Measurements from ENCODE around the gene ACTR5. TPM values are rescaled to one million over a fixed set of nuclear protein-coding genes. Genes with fewer than 3 reads are reported as not detected.

ACTR5 gene
- total RNA-seq, 1 donor from 2014 or later: 13.7 TPM

- H3K36me3 Mint-ChIP-seq (ENCODE audit: low read depth): no peaks in the 10 kb centered on the region
- POLR2A ChIA-PET: no interaction called here
- no peak for ATAC-seq (ENCODE audit: low read depth)
- no peaks in the 10 kb centered on the region for H3K9me3 Mint-ChIP-seq
- DNase-seq: no peak
- peaks cover 39% of the 10 kb centered on the region for H3K27me3 Mint-ChIP-seq
- CTCF ChIA-PET: no interaction called here
- H3K27ac Mint-ChIP-seq: no peak overlapping the region
- no peaks in the 10 kb centered on the region for H3K4me1 Mint-ChIP-seq
- intact Hi-C loops (cut with micrococcal nuclease): no loop called here
- TF ChIP-seq, protein P1, sequence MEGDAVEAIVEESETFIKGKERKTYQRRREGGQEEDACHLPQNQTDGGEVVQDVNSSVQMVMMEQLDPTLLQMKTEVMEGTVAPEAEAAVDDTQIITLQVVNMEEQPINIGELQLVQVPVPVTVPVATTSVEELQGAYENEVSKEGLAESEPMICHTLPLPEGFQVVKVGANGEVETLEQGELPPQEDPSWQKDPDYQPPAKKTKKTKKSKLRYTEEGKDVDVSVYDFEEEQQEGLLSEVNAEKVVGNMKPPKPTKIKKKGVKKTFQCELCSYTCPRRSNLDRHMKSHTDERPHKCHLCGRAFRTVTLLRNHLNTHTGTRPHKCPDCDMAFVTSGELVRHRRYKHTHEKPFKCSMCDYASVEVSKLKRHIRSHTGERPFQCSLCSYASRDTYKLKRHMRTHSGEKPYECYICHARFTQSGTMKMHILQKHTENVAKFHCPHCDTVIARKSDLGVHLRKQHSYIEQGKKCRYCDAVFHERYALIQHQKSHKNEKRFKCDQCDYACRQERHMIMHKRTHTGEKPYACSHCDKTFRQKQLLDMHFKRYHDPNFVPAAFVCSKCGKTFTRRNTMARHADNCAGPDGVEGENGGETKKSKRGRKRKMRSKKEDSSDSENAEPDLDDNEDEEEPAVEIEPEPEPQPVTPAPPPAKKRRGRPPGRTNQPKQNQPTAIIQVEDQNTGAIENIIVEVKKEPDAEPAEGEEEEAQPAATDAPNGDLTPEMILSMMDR (IDR thresholded peaks at IDR 0.05): no peak
- H3K4me3 Mint-ChIP-seq: no peak overlapping the region
Observed at GRCh38 chr20:38704136-38704535, 44.1 kb upstream of the ACTR5 start.

DNA sequence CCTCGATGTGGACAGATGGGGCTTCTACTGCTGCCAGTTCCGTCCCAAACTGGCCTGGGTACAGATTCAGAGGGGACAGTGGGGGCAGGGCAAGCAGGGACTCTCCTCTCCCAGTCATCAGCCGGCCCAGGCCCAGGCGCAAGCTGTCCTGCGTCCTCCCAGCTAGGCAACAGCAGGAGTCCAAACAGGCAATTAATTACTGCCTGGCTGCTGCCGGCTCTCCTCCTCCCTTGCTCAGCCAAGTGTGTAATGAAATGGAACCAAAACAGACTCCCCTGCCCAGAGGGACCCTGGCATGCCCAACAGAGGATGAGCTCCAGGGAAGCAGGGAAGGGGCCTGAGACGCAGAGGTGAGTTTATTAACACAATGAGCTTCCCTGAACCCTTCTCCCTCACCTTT is 41.8 kb upstream of the ACTR5 start:
- TF ChIP-seq, protein P1 (IDR thresholded peaks at IDR 0.05): no peak
- intact Hi-C loops (cut with micrococcal nuclease): no loop called here
- H3K36me3 Mint-ChIP-seq (ENCODE audit: low read depth): no peaks in the 10 kb centered on the region
- DNase-seq (no peak), ATAC-seq (ENCODE audit: low read depth) (no peak)
- no peaks in the 10 kb centered on the region for H3K4me1 Mint-ChIP-seq
- no peak overlapping the region for H3K27ac Mint-ChIP-seq
- ChIA-PET POLR2A (no interaction called here), CTCF (no interaction called here)
- peaks cover 44% of the 10 kb centered on the region for H3K27me3 Mint-ChIP-seq
- no peak overlapping the region for H3K4me3 Mint-ChIP-seq
- no peaks in the 10 kb centered on the region for H3K9me3 Mint-ChIP-seq

DNA sequence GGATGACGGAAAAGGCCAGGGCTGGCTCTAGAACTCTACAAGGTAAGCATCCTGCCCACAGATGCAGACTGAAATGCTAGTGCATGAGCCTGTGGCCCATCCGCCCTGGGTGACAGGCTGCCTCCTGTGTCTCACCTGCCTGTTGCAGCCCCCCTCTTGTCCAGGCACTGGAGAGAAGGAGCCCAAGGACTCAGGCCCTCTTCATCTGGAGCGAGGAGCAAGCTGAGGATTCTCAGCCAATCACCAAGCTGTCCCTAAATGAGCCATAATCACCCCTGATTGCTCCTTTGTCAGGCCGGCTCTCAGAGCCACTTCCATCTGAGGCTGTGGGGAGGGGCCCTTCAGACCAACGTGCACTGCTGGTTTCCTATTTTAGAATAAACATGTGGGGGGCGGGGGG is 34.0 kb upstream of the ACTR5 start:
- Mint-ChIP-seq H3K27me3 (peaks cover 59% of the 10 kb centered on the region), H3K27ac (no peak overlapping the region), H3K4me3 (no peak overlapping the region), H3K9me3 (no peaks in the 10 kb centered on the region), H3K36me3 (ENCODE audit: low read depth) (no peaks in the 10 kb centered on the region), H3K4me1 (no peaks in the 10 kb centered on the region)
- no peak for ATAC-seq (ENCODE audit: low read depth)
- TF ChIP-seq, protein P1 (IDR thresholded peaks at IDR 0.05): no peak
- intact Hi-C loops (cut with micrococcal nuclease): no loop called here
- ChIA-PET CTCF (no interaction called here), POLR2A (no interaction called here)
- DNase-seq: no peak

DNA sequence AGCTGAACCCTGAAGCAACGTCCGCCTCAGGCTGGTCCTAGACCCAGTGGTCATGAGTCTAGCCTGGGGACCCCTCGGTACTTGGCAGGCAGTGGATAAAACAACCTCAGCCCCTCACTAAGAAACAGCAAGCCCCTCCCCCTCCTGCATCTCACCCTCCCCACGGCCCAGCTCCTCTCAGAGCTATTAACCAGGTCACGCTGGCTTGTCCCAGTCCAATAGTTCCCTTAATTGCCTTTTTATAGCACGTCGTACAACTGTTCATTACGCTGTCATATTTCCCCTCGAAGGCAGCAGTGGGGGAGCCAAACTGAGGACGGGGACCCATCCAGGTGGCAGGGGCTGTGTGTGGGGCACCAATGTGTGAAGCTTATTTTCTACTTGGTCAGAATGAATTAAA is 32.6 kb upstream of the ACTR5 start:
- TF ChIP-seq, protein P1 (IDR thresholded peaks at IDR 0.05): no peak
- H3K27ac Mint-ChIP-seq: no peak overlapping the region
- no peak overlapping the region for H3K4me3 Mint-ChIP-seq
- ChIA-PET CTCF (no interaction called here), POLR2A (no interaction called here)
- no peaks in the 10 kb centered on the region for H3K4me1 Mint-ChIP-seq
- H3K27me3 Mint-ChIP-seq: peaks cover 57% of the 10 kb centered on the region
- no peaks in the 10 kb centered on the region for H3K9me3 Mint-ChIP-seq
- H3K36me3 Mint-ChIP-seq (ENCODE audit: low read depth): no peaks in the 10 kb centered on the region
- DNase-seq (no peak), ATAC-seq (ENCODE audit: low read depth) (no peak)
- intact Hi-C loops (cut with micrococcal nuclease): no loop called here

GRCh38 chr20:38722683-38723016 is 25.6 kb upstream of the ACTR5 start:
- DNase-seq (no peak), ATAC-seq (ENCODE audit: low read depth) (no peak)
- no peak overlapping the region for H3K27ac Mint-ChIP-seq
- intact Hi-C loops (cut with micrococcal nuclease): no loop called here
- no peak overlapping the region for H3K4me3 Mint-ChIP-seq
- peaks cover 64% of the 10 kb centered on the region for H3K27me3 Mint-ChIP-seq
- no peaks in the 10 kb centered on the region for H3K9me3 Mint-ChIP-seq
- POLR2A ChIA-PET: no interaction called here
- CTCF ChIA-PET: no interaction called here
- peaks cover 45% of the 10 kb centered on the region for H3K4me1 Mint-ChIP-seq
- H3K36me3 Mint-ChIP-seq (ENCODE audit: low read depth): no peaks in the 10 kb centered on the region
- TF ChIP-seq, protein P1 (IDR thresholded peaks at IDR 0.05): no peak

All from activated B cell treated with CpG ODN at 0.5 μM for 24 hours (primary cell).